Measurements from ENCODE around the gene PDXK.
"Not testable (repeated sequence)": the region's sequence is repeated elsewhere in the genome, so short reads cannot be mapped to it uniquely, and the experiment has no call there.

PDXK gene

GRCh38 chr21:43718872-43719747 lies at the start of gene PDXK:
Gene PDXK, plus strand, starts transcription at chr21:43719129. Its CDS starts 166 bp downstream, at chr21:43719295.
- peak; percentile 54 to 67 for DNase-seq (ENCODE audit: low read depth in 1 of 2, low spot score in 1 of 2)

DNA sequence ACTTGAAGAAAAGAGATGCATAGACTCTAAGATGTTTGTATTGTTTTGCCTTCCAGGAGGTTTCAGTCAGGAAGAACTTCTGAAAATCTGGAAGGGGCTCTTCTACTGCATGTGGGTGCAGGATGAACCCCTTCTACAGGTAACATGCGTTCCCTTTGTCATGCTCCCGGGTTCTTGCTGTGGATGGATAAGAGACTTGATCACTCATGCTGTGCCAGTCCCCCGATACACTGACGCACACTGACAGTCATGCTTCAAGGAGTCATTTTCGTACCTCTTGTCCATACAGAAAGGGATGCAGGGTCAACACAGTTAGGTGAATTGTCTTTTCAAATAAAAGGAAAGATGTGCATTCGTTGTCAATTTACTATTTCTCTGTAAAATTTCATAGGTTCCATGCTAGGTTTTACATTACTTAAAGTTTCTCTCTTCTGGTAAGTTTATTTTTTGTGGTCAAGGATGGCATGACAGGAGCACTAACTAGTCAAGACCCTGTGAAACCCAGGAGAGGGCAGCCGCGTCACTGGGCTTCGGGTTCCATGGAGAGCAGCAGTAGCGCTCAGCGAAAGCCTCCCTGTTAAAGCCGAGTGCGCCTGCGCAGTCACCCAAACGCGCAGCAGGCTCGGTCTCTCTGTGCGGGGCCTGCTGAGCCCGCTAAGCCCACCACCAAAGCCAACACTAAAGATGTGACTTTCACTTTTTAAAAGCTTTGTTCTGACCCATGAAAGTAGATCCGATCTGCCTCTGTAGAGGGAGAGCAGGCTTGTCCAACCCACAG lies 48.9 kb upstream of the PDXK start:
- DNase-seq (ENCODE audit: low read depth in 1 of 2, low spot score in 1 of 2) = no peak

DNA sequence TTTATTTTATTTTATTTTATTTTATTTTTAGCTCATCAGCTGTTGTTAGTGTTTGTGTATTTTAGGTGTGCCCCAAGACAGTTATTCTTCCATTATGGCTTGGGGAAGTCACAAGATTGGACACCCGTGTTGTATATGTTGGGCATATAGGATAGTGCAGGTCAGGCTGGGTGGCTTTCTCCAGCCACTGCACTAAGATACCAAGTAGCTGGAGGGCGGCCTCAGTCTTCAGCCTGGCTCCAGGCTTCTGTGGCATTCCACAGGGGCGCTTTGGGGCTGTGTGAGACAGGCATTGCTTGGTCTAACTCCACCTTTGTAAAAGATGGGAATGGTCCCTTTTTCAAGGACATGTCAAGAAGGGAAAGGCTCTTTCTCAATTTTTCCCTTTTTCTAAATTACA lies 43.1 kb upstream of the PDXK start:
- DNase-seq (ENCODE audit: low read depth in 1 of 2, low spot score in 1 of 2) = no peak

DNA sequence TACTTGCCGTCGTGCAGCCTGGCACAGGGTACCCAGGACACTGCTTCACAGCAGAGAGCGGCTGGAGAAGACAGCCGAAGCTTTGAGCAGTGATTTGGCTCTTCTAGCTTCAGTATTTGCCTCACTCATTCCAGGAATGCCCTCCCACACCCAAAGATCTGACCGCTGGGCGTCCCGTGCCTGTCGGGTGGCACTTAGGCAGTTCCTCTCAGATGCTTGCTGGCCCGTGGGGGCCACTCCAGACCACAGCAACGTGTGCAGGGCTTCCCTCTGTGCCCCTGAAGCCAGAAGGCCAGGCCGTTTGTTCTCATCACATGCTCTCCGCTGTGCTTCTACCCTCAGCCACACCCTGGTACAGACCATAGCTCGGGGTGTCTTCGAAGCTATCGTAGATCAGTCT lies 42.5 kb upstream of the PDXK start:
- no peak for DNase-seq (ENCODE audit: low read depth in 1 of 2, low spot score in 1 of 2)

GRCh38 chr21:43679951-43680350 lies 39.0 kb upstream of the PDXK start:
- no peak for DNase-seq (ENCODE audit: low read depth in 1 of 2, low spot score in 1 of 2)

DNA sequence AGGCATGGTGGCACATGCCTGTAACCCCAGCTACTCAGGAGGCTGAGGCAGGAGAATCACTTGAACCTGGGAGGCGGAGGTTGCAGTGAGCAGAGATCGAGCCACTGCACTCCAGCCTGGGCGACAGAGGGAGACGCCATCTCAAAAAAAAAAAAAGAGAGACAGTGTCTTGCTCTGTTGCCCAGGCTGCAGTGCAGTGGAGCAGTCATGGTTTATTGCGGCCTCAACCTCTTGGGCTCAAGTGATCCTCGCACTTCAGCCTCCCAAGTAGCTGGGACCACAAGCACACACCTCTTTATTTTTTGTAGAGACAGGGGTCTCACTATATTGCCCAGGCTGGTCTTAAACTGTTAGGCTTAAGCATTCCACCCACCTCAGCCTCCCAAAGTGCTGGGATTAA lies 38.5 kb upstream of the PDXK start:
- DNase-seq (ENCODE audit: low read depth in 1 of 2, low spot score in 1 of 2) = not testable (repeated sequence)

- DNase-seq (ENCODE audit: low read depth in 1 of 2, low spot score in 1 of 2) = no peak
Observed at GRCh38 chr21:43681650-43682049, 37.3 kb upstream of the PDXK start.

DNA sequence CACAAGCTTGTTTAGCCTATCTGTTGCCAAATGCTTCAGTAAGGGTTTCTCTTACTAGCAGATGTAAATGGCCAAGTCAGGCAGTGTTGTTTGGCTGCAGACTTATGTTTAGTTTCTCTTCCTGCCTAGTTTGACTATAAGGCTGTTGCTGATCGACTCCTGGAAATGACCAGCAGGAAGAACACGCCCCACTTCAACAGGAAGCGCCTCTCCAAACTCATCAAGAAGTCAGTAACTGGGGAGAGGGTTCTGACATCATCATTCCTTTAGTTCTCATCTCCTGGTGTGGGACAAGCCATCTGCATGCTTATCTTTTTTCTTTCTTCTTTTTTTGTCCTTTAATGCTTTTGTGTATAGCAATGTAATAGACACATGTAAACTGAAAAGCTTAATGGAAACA lies 34.5 kb upstream of the PDXK start:
- no peak for DNase-seq (ENCODE audit: low read depth in 1 of 2, low spot score in 1 of 2)

- DNase-seq (ENCODE audit: low read depth in 1 of 2, low spot score in 1 of 2) = no peak
Observed at GRCh38 chr21:43686811-43687565, 31.9 kb upstream of the PDXK start.

DNA sequence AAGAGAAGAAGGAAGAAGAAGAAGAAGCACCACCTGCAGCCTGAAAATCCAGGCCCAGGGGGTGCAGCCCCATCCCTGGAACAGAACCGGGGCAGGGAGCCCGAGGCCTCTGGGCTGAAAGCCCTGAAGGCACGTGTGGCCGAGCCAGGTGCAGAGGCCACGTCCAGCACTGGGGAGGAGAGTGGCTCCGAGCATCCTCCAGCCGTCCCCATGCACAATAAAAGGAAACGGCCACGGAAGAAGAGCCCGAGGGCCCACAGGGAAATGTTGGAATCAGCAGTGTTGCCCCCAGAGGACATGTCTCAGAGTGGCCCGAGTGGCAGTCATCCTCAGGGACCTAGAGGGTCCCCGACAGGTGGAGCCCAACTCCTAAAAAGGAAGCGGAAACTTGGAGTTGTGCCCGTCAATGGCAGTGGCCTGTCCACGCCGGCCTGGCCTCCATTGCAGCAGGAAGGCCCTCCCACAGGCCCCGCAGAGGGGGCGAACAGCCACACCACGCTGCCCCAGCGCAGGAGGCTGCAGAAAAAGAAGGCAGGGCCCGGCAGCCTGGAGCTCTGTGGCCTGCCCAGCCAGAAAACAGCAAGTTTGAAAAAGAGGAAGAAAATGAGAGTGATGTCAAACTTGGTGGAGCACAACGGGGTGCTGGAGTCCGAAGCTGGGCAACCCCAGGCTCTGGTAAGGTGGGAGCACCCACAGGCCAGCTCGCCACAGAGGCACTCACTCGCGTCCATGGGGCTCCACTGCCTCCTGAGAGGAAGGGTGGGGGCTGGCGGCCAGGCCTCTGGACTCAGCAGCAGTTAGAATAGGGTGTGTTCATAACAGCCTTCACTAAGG lies 31.1 kb upstream of the PDXK start:
- no peak for DNase-seq (ENCODE audit: low read depth in 1 of 2, low spot score in 1 of 2)

DNA sequence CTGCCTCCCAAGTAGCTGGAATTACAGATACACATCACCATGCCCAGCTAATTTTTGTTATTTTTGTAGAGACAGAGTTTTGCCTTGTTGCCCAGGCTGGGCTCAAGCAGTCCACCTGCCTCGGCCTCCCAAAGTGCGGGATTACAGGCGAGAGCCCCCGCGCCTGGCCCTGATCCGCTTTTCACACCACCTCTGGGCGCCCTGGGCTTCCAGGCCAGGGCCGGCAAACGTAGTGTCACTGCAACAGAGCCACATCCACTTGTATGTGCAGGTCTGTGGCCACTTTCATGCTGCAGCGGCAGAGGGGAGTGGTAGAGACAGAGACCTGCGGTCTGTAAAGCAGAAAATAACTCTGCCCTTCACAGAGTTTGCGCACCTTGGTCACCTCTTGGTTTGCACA lies 30.0 kb upstream of the PDXK start:
- no peak for DNase-seq (ENCODE audit: low read depth in 1 of 2, low spot score in 1 of 2)

DNA sequence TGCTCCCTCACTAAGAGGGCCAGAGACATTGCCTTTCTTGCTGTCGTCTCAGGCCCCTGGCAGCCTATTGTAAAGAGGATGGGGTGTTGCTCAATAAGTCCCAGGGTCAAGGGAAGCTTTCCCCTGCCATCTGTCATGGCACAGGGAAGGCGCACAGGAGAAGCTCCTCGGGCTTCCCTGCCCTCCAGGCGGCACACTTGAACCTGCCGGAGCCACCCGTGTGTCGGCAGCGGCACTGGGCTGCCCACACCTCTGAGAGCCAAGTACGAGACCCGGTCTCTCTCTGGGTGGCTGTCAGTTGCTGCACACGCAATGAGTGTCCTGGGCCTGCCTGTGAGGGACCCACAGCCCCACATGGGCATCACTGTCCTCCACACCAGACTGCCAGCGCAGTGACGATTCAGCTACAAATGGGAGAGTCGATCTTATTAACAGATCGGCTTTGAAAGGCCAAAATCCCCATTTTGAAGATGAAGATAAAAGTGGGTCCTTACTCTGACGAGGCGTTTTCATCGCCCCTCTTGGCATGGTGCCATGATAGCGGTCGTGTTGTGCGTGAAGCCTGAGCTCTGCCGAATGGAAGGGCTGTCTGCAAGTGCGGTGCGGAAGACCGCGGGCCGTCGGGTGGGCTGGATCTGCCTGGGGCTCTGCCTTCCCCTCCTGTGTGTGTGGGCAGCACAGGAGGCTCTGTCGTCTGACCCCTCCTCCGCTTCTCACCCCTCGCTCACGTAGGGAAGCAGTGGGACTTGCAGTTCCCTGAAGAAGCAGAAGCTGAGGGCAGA lies 29.2 kb upstream of the PDXK start:
- DNase-seq (ENCODE audit: low read depth in 1 of 2, low spot score in 1 of 2) = no peak

DNA sequence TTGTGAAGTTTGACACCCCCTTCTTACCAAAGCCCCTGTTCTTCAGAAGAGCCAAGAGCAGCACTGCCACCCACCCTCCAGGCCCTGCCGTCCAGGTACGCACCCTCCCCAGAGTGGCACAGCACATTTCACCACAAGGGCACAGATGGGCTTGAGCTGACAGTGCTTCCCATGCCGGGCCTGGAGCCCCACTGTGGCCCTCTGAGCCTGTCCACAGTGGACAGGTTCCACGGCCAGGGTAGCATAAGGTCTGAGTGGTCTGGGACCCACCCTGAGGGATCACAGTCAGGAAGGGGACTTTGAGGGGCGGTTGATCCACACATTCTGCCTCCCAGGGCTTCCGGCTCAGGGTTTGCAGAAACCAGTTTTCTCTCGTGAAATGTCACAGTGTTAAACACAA lies 28.6 kb upstream of the PDXK start:
- no peak for DNase-seq (ENCODE audit: low read depth in 1 of 2, low spot score in 1 of 2)

DNA sequence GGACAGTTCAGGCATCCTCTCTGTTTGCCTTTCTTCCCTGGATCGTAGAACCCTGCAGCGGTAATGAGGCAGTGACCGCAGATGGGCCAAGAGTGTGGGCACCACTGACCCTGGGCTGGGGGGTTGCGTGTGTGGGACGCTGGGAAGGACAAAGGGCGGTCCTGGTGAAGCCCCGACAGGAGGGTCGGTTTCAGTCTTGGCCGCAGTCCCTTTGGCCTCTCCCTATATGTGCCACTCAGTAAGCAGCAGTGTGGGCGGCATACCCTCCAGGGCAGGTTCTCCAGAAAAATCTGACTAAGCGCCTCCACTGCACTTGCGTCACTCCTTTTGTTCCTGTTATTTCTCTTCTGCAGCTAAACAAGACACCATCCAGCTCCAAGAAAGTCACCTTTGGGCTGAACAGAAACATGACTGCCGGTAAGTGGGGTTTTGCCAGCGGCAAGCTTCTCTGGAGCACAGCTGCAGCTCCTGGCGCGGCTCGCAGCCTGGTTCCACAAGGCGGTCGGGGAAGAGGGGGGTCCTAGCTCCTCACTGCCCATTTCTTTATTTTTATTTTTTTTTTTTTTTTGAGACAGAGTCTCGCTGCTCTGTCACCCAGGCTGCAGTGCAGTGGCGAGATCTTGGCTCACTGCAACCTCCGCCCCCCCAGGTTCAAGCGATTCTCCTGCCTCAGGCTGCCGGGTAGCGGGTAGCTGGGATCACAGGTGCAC lies 27.7 kb upstream of the PDXK start:
- no peak for DNase-seq (ENCODE audit: low read depth in 1 of 2, low spot score in 1 of 2)

- no peak for DNase-seq (ENCODE audit: low read depth in 1 of 2, low spot score in 1 of 2)
Observed at GRCh38 chr21:43691801-43692200, 27.1 kb upstream of the PDXK start.

GRCh38 chr21:43692949-43693348 lies 26.0 kb upstream of the PDXK start:
- no peak for DNase-seq (ENCODE audit: low read depth in 1 of 2, low spot score in 1 of 2)

GRCh38 chr21:43693981-43694380 lies 24.9 kb upstream of the PDXK start:
- no peak for DNase-seq (ENCODE audit: low read depth in 1 of 2, low spot score in 1 of 2)

- DNase-seq (ENCODE audit: low read depth in 1 of 2, low spot score in 1 of 2) = no peak
Observed at GRCh38 chr21:43694437-43695079, 24.4 kb upstream of the PDXK start.

GRCh38 chr21:43696214-43696613 lies 22.7 kb upstream of the PDXK start:
- no peak for DNase-seq (ENCODE audit: low read depth in 1 of 2, low spot score in 1 of 2)
